ENCODE results near the gene AFP.

DNA sequence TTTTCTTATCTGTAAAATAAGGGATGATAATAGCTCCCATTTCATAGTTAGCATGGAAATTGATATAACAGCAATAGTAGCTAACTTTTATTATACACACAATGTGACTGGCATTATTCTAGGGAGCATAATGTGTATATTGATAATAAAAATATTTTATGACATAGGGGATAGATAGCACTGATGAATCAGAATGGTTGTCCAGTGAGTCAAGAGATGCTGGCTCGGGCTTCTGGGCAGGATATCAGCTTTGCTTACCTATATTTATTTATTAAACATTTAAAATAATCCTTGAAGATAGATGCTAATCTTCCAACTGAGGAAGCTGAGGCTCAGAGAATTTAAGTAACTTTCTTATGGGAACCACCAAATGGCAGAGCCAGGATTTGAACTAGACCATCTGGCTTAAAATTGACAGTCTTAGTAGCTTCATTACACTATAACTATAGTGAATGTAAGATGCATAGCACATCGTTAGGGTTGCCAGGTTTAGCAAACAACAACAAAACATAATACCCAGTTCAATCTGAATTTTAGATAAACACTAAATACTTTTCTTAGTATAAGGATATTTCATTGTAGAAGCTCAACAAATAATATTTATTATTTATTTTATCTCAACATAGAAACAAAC is 2.7 kb downstream of the AFP start:
- TF ChIP-seq, protein P1, sequence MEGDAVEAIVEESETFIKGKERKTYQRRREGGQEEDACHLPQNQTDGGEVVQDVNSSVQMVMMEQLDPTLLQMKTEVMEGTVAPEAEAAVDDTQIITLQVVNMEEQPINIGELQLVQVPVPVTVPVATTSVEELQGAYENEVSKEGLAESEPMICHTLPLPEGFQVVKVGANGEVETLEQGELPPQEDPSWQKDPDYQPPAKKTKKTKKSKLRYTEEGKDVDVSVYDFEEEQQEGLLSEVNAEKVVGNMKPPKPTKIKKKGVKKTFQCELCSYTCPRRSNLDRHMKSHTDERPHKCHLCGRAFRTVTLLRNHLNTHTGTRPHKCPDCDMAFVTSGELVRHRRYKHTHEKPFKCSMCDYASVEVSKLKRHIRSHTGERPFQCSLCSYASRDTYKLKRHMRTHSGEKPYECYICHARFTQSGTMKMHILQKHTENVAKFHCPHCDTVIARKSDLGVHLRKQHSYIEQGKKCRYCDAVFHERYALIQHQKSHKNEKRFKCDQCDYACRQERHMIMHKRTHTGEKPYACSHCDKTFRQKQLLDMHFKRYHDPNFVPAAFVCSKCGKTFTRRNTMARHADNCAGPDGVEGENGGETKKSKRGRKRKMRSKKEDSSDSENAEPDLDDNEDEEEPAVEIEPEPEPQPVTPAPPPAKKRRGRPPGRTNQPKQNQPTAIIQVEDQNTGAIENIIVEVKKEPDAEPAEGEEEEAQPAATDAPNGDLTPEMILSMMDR (optimal IDR thresholded peaks at IDR 0.05 in 1 of 3, IDR thresholded peaks at IDR 0.05 in 1 of 3, conservative IDR thresholded peaks at IDR 0.05 in 1 of 3; ENCODE audit: extremely low read depth in 1 of 3, insufficient read depth in 2 of 3, low read length in 3 of 3) = no peak
- no peak for TF ChIP-seq EZH2 (IDR thresholded peaks at IDR 0.05; ENCODE audit: low read length)

Data from keratinocyte (primary cell).